Measurements from ENCODE around the gene SYTL5. TPM values are rescaled to one million over a fixed set of nuclear protein-coding genes. Genes with fewer than 3 reads are reported as not detected.

The SYTL5 gene
- total and polyA plus RNA-seq, 2 experiments from 2014 or later, result 0.23 to 0.35 TPM

GRCh38 chrX:37976153-37976552 is 30.2 kb upstream of the SYTL5 start:
- no peaks in the 10 kb centered on the region for H3K27me3 Mint-ChIP-seq (ENCODE audit: insufficient read depth, low read depth, poor library complexity)
- Histone ChIP-seq H3K9me2 (ENCODE audit: insufficient read depth) (no peaks in the 10 kb centered on the region), H3K79me2 (replicated peaks; ENCODE audit: insufficient read depth) (no peaks in the 10 kb centered on the region), H3K36me3 (ENCODE audit: insufficient read depth) (no peaks in the 10 kb centered on the region), H4K20me1 (replicated peaks; ENCODE audit: insufficient read depth) (no peaks in the 10 kb centered on the region), H3K27me3 (ENCODE audit: insufficient read depth) (no peaks in the 10 kb centered on the region), H2AFZ (no peak overlapping the region), H3F3A (replicated peaks; ENCODE audit: low read depth) (no peaks in the 10 kb centered on the region), H3K4me3 (no peak overlapping the region), H3K4me1 (ENCODE audit: insufficient read depth) (no peaks in the 10 kb centered on the region), H3K4me2 (no peak overlapping the region), H3K27ac (ENCODE audit: low read depth) (no peak overlapping the region)
- H3K9me3 Mint-ChIP-seq, result no peaks in the 10 kb centered on the region
- H3K4me1 Mint-ChIP-seq, result peaks cover 3% of the 10 kb centered on the region; the same call in 2 of the 3 replicates
- no peak overlapping the region for H3K27ac Mint-ChIP-seq
- no peaks in the 10 kb centered on the region for H3K36me3 Mint-ChIP-seq (ENCODE audit: low read depth)
- no peak for DNase-seq (ENCODE audit: low spot score)
- no peak for TF ChIP-seq CTCF (conservative IDR thresholded peaks at IDR 0.05; ENCODE audit: low read depth in 2 of 2)
- ATAC-seq, result no peak
- H3K4me3 Mint-ChIP-seq, result no peak overlapping the region

- Histone ChIP-seq H3K4me2 (no peak overlapping the region), H3K4me1 (ENCODE audit: insufficient read depth) (no peaks in the 10 kb centered on the region), H3K27me3 (ENCODE audit: insufficient read depth) (no peaks in the 10 kb centered on the region), H3F3A (replicated peaks; ENCODE audit: low read depth) (no peaks in the 10 kb centered on the region), H3K27ac (ENCODE audit: low read depth) (no peak overlapping the region), H2AFZ (no peak overlapping the region), H4K20me1 (replicated peaks; ENCODE audit: insufficient read depth) (no peaks in the 10 kb centered on the region), H3K36me3 (ENCODE audit: insufficient read depth) (no peaks in the 10 kb centered on the region), H3K9me2 (ENCODE audit: insufficient read depth) (no peaks in the 10 kb centered on the region), H3K4me3 (no peak overlapping the region), H3K79me2 (replicated peaks; ENCODE audit: insufficient read depth) (no peaks in the 10 kb centered on the region)
- DNase-seq (ENCODE audit: low spot score) (no peak), ATAC-seq (no peak)
- Mint-ChIP-seq H3K4me3 (no peak overlapping the region), H3K9me3 (no peaks in the 10 kb centered on the region), H3K36me3 (ENCODE audit: low read depth) (no peaks in the 10 kb centered on the region), H3K27ac (no peak overlapping the region), H3K27me3 (ENCODE audit: insufficient read depth, low read depth, poor library complexity) (no peaks in the 10 kb centered on the region), H3K4me1 (no peaks in the 10 kb centered on the region)
- TF ChIP-seq EZH2phosphoT487 (IDR thresholded peaks at IDR 0.05; ENCODE audit: unreplicated experiment) (no peak), ETS1 (IDR thresholded peaks at IDR 0.05) (no peak), ZNF114 (CRISPR knock-in tag; IDR thresholded peaks at IDR 0.05) (no peak), CTCF (conservative IDR thresholded peaks at IDR 0.05; ENCODE audit: low read depth in 2 of 2) (no peak), POLR2AphosphoS5 (IDR thresholded peaks at IDR 0.05; ENCODE audit: low read depth) (no peak), NANOG (IDR thresholded peaks at IDR 0.05; ENCODE audit: borderline replicate concordance) (no peak), CREB1 (CRISPR knock-in tag; IDR thresholded peaks at IDR 0.05; ENCODE audit: low read depth) (no peak), ZNF462 (CRISPR knock-in tag; IDR thresholded peaks at IDR 0.05) (no peak), ZNF331 (CRISPR knock-in tag; IDR thresholded peaks at IDR 0.05; ENCODE audit: low read depth) (no peak)
Measured at GRCh38 chrX:37984880-37985279, 21.5 kb upstream of the SYTL5 start.

All from GM23338 (cell line).